HG03097 (cell line): ENCODE results near the gene XRN2.

Source experiments
- ATAC-seq: cut with Tn5 transposase; IDR thresholded peaks from one replicate; pipeline ENCODE4 v1.9.1; 2021; ENCODE audit not compliant: unreplicated experiment, low FRiP score

The XRN2 gene

GRCh38 chr20:21381619-21382018 lies 78.5 kb downstream of the XRN2 start:
- ATAC-seq, result no peak

GRCh38 chr20:21384308-21384892 lies 81.3 kb downstream of the XRN2 start:
- no peak for ATAC-seq

GRCh38 chr20:21386111-21386510 lies 83.0 kb downstream of the XRN2 start:
- ATAC-seq, result no peak

- ATAC-seq, result no peak
Measured at GRCh38 chr20:21387528-21387927, 84.4 kb downstream of the XRN2 start.

- ATAC-seq, result no peak
Measured at GRCh38 chr20:21388566-21388965, 85.4 kb downstream of the XRN2 start.

- ATAC-seq, result no peak
Measured at GRCh38 chr20:21389368-21389767, 86.2 kb downstream of the XRN2 start.

- no peak for ATAC-seq
Measured at GRCh38 chr20:21390768-21391167, 87.6 kb downstream of the XRN2 start.

- no peak for ATAC-seq
Measured at GRCh38 chr20:21391185-21391971, 88.2 kb downstream of the XRN2 start.

GRCh38 chr20:21391972-21392352 lies 88.8 kb downstream of the XRN2 start:
- no peak for ATAC-seq

GRCh38 chr20:21393166-21393565 lies 90.0 kb downstream of the XRN2 start:
- ATAC-seq, result no peak

- no peak for ATAC-seq
Measured at GRCh38 chr20:21393816-21394519, 90.8 kb downstream of the XRN2 start.

GRCh38 chr20:21394551-21394950 lies 91.4 kb downstream of the XRN2 start:
- no peak for ATAC-seq

- no peak for ATAC-seq
Measured at GRCh38 chr20:21395051-21395665, 92.0 kb downstream of the XRN2 start.

- no peak for ATAC-seq
Measured at GRCh38 chr20:21395666-21396598, 92.8 kb downstream of the XRN2 start.

- ATAC-seq, result no peak
Measured at GRCh38 chr20:21396599-21397340, 93.6 kb downstream of the XRN2 start.

- no peak for ATAC-seq
Measured at GRCh38 chr20:21397341-21398108, 94.4 kb downstream of the XRN2 start, which contains the start of gene NKX2-4. NKX2-4 (minus strand) TSS chr20:21397526; CDS start chr20:21397399, 127 bp downstream.

- no peak for ATAC-seq
Measured at GRCh38 chr20:21398109-21399004, 95.2 kb downstream of the XRN2 start.

- ATAC-seq, result no peak
Measured at GRCh38 chr20:21399005-21399475, 95.9 kb downstream of the XRN2 start.
